Ovary (tissue), 3 donors: Measurements from ENCODE around the gene DGCR6L.

ENCODE experiments used
- EP300 ChIP-seq: sonication (generic); formaldehyde crosslinking; IDR thresholded peaks from one replicate; pipeline ENCODE4 v1.6.1; 2017; ENCODE audit warnings: antibody characterized with exemption
- POLR2A ChIP-seq: fragments of 450-650 bp; IDR thresholded peaks from one replicate; pipeline ENCODE4 v1.6.1; 2017; ENCODE audit warnings: antibody characterized with exemption, mild to moderate bottlenecking, moderate library complexity
- TF ChIP-seq, protein P1 (sequence below), 3 donors: fragments of 450-650 bp in 2 of 3; fragments of 200-600 bp in 1 of 3; IDR thresholded peaks; one replicate each; pipeline versions ENCODE4 v1.5.1 to v1.8.0; 2016 to 2022; ENCODE audit warnings: antibody characterized with exemption in 3 of 3, mild to moderate bottlenecking in 1 of 3
- donor health status: DM: no; HTN: no; CAD: no.

DNA sequence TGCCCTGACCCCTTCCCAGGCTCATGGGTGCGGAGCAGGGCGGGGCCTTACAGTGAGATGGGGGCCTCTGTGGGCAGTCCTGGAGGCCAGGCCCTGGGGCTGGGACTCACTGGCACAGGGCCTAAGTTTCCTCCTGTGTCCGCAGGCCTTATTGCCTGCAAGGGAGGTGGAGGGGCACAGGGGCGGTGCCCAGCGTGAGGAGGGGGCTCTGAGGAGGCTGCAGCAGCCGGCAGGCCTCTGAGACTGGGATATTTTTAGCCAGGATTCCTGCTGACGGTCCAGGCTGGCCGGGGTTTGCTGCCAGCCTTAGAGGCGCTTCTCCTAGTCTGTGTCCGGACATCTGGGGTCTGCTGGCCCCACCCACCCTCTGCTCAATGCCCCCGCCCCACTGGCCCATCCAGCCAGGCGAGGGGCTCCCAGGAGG, 46.1 kb downstream of the DGCR6L start:
- TF ChIP-seq POLR2A, result no peak
- TF ChIP-seq, protein P1, sequence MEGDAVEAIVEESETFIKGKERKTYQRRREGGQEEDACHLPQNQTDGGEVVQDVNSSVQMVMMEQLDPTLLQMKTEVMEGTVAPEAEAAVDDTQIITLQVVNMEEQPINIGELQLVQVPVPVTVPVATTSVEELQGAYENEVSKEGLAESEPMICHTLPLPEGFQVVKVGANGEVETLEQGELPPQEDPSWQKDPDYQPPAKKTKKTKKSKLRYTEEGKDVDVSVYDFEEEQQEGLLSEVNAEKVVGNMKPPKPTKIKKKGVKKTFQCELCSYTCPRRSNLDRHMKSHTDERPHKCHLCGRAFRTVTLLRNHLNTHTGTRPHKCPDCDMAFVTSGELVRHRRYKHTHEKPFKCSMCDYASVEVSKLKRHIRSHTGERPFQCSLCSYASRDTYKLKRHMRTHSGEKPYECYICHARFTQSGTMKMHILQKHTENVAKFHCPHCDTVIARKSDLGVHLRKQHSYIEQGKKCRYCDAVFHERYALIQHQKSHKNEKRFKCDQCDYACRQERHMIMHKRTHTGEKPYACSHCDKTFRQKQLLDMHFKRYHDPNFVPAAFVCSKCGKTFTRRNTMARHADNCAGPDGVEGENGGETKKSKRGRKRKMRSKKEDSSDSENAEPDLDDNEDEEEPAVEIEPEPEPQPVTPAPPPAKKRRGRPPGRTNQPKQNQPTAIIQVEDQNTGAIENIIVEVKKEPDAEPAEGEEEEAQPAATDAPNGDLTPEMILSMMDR (IDR thresholded peaks at IDR 0.05), result no peak
- TF ChIP-seq EP300, result no peak
